Stimulated activated naive CD8-positive, alpha-beta T cell treated with anti-CD3 and anti-CD28 coated beads, Interleukin-15, Interleukin-2, amounts not matched to agents 100 ng/mL and 50 ng/mL, for 24 hours (primary cell): ENCODE measurements around the gene GBP1.
"Not testable (repeated sequence)": the region's sequence is repeated elsewhere in the genome, so short reads cannot be mapped to it uniquely, and the experiment has no call there.

Experiments
- H3K27ac Mint-ChIP-seq: one replicate; pipeline ENCODE4 v1.8.0; 2021; ENCODE audit warnings: mild to moderate bottlenecking, mixed read lengths
- H3K27me3 Mint-ChIP-seq: one replicate; pipeline ENCODE4 v1.8.0; 2021; ENCODE audit warnings: mixed read lengths
- H3K36me3 Mint-ChIP-seq: one replicate; pipeline ENCODE4 v1.8.0; 2021; ENCODE audit warnings: low read depth, mixed read lengths
- H3K4me1 Mint-ChIP-seq: one replicate; pipeline ENCODE4 v1.8.0; 2021; ENCODE audit warnings: low read depth, mixed read lengths
- H3K4me3 Mint-ChIP-seq: one replicate; pipeline ENCODE4 v1.8.0; 2021; ENCODE audit warnings: mild to moderate bottlenecking, mixed read lengths
- H3K9me3 Mint-ChIP-seq: one replicate; pipeline ENCODE4 v1.8.0; 2021; ENCODE audit warnings: mixed read lengths

Gene GBP1, protein sequence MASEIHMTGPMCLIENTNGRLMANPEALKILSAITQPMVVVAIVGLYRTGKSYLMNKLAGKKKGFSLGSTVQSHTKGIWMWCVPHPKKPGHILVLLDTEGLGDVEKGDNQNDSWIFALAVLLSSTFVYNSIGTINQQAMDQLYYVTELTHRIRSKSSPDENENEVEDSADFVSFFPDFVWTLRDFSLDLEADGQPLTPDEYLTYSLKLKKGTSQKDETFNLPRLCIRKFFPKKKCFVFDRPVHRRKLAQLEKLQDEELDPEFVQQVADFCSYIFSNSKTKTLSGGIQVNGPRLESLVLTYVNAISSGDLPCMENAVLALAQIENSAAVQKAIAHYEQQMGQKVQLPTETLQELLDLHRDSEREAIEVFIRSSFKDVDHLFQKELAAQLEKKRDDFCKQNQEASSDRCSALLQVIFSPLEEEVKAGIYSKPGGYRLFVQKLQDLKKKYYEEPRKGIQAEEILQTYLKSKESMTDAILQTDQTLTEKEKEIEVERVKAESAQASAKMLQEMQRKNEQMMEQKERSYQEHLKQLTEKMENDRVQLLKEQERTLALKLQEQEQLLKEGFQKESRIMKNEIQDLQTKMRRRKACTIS

DNA sequence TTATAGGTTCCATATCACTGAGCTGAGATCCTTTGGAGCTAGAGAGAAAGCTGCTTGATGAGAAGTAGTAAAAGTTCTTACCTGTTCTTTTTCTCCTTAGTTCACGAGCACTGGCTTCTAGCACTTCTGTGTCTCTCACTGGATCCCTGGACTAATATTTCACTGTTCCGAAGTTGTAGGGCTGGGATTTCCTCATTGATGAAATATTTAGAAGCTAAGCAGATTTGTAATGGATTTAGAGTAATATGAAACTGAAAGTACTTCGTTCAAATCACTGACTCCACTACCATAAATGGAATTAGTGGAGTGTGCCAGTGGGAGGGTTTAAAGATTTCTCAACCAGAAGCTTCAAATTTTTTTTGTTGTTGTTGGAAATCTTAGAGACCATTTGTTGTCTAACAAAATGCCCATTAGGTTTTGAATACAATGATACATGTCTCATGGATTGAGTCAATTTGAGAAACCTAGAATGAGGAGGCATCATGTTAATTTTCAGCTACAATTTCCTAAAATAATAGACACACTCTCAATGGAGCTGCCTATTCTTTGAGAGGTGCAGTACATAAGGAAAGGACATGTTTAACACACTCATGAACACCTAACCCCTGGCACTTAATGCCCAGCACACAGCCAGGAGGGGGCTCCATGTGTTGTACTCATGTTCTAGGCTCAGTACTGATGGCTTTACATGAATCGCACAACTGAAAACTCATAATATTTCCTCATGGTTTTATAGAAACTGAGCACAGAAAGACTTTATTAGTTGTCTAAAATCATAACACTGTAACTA lies at the start of gene GBP1:
GBP1 (minus strand) TSS at position 130 of the 790 bp plus-strand sequence. CDS start 1,974 bp downstream, outside the sequence.
- H3K9me3 Mint-ChIP-seq: no peaks in the 10 kb centered on the region
- H3K27me3 Mint-ChIP-seq: no peaks in the 10 kb centered on the region
- H3K4me1 Mint-ChIP-seq: peaks cover 69% of the 10 kb centered on the region
- H3K4me3 Mint-ChIP-seq: peak within 1 kb of the TSS; percentile 93
- peak within 1 kb of the TSS; percentile 91 for H3K27ac Mint-ChIP-seq
- peaks cover 32% of the 10 kb centered on the region for H3K36me3 Mint-ChIP-seq

DNA sequence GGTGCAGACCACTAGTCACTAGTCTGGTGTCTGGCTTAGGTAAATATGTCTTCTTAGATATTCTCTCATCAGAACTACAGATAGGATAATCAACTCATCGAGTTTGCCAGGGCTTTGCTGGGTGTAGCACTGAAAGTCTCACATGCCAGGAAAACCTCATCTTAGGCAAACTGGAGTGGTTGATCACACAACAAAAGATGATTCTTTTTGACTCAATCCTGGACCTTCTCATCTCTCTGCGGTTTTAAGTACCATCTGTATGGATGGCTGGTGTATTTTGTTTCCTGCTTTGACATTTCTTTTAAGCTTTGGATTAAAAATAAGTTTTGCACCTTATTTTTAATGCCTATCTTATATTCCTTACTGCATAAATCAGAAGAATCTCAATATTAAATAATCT lies 49.7 kb upstream of the GBP1 start:
- Mint-ChIP-seq H3K27ac (no peak overlapping the region), H3K27me3 (no peaks in the 10 kb centered on the region), H3K4me3 (no peak overlapping the region), H3K4me1 (peaks cover 11% of the 10 kb centered on the region), H3K36me3 (peaks cover 57% of the 10 kb centered on the region), H3K9me3 (no peaks in the 10 kb centered on the region)

DNA sequence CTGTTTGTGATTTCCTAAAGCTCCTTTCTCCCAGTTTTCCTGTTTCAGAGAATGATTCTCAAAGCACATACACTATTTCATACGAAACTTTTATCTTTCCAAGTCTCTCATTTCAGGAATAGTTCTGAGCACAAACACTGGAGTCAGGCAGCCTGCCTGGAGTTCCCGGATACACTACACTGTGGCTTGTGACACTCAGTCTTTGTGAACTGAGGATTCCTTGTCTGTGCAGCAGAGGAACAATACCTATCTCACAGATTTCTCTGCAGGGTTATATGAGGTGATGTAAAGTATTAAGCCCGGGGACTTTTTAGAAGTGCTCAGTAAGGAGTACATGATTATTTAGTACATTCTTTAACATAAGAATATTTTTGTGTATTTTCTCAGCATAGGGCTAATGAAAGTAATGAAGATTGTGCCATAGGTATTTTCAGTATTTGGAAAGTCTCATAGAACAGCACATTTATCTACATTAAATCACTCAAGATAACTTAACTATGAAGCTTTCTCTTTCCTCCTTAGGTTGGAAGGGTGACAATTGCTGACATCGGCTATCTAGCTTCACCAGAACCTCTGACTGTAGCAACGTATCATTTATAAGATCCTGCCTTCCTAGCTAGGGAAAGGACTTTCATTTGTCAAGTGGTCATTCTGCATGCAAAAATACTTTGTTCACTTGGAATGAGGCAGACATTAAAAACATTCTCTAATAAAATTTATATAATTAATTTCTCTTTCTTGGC lies 48.0 kb upstream of the GBP1 start:
- Mint-ChIP-seq H3K36me3 (peaks cover 72% of the 10 kb centered on the region), H3K27me3 (no peaks in the 10 kb centered on the region), H3K4me3 (no peak overlapping the region), H3K9me3 (no peaks in the 10 kb centered on the region), H3K4me1 (peaks cover 11% of the 10 kb centered on the region), H3K27ac (no peak overlapping the region)

DNA sequence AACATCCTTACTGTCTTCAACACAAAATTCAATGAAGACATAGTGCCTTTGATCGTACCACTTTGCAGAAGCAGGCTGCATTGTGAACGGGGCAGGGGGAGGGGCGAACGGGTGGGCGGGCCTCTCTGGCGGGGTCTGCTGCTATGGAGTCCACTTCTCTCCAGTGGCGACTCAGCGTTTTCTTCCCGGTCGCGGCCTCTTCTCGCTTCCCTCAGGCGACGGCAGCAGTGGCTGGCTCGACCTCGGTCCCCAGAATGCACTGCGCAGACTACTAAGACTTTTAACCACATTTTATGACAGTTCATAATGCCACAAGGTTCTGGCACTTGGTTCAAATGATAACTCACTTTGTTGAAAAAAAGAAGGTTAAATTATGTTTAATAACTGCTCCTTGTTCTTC lies 39.7 kb upstream of the GBP1 start:
- H3K27ac Mint-ChIP-seq: no peak overlapping the region
- H3K4me1 Mint-ChIP-seq: peaks cover 7% of the 10 kb centered on the region
- H3K9me3 Mint-ChIP-seq: peaks cover 11% of the 10 kb centered on the region
- H3K36me3 Mint-ChIP-seq: peaks cover 63% of the 10 kb centered on the region
- no peaks in the 10 kb centered on the region for H3K27me3 Mint-ChIP-seq
- no peak overlapping the region for H3K4me3 Mint-ChIP-seq

DNA sequence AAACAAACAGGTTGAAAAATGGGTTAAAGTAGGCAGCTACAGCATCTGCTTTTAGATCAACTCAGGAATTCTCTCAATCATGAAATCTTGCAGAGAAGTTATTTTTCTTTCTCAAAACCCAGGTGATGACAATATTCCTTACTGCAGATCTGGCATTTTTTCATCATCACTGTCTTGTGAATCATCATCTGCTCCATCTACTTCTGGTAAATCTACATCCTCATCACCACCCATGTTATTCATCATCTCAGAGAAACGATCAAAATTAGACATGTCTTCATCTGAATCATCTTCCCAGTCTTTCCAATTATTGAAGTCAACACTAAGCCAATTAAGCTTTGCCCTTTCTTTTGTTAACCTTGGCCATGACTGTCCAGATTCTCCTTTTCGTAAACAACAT lies 39.1 kb upstream of the GBP1 start:
- H3K36me3 Mint-ChIP-seq: peaks cover 58% of the 10 kb centered on the region
- no peak overlapping the region for H3K27ac Mint-ChIP-seq
- no peak overlapping the region for H3K4me3 Mint-ChIP-seq

DNA sequence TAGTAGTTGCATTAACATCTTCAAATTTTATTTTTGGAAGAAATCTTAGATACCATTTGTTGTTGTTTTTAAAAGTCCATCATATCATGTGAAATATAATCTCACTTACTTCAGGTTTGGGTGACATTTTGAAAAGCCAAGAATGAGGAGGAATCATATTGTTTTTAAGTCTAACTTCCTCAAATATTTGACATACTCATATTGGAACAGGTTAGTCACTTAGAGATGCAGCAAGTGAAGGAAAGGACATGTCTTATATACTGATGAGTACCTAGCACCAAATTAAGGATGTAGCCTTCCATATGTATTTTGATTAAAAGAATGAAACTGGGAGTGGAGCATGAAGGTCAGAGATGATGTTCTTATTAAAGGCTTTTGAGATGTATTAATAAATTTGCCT lies 37.0 kb upstream of the GBP1 start:
- Mint-ChIP-seq H3K27ac (no peak overlapping the region), H3K27me3 (no peaks in the 10 kb centered on the region), H3K4me3 (no peak overlapping the region), H3K4me1 (peaks cover 7% of the 10 kb centered on the region), H3K9me3 (peaks cover 16% of the 10 kb centered on the region), H3K36me3 (peaks cover 38% of the 10 kb centered on the region)

More for the DNA sequence above, 39.1 kb upstream of the GBP1 start:
- H3K4me1 Mint-ChIP-seq: peaks cover 7% of the 10 kb centered on the region
- no peaks in the 10 kb centered on the region for H3K27me3 Mint-ChIP-seq
- peaks cover 11% of the 10 kb centered on the region for H3K9me3 Mint-ChIP-seq

DNA sequence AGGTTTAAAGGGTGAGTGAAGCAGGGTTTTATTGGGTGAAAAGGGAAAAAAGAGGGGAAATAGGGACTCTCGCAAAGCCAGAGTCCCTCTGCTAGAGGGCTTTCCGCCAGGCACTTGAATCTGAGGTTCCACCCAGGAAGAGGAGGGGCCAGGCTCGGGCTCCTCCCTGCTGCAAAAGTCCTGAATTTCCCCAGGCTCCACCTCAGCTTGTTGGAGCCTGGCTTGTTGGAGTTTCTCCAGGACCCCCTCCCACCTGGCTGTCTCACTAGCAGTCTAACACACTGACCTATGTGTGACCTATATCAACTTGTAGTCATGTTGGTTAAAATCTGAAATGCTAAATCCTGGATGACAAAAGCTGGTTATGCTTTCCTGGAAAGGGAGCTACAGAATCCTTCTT lies 35.4 kb upstream of the GBP1 start:
- H3K4me3 Mint-ChIP-seq: no peak overlapping the region
- H3K27ac Mint-ChIP-seq: no peak overlapping the region
- H3K36me3 Mint-ChIP-seq: peaks cover 26% of the 10 kb centered on the region
- H3K9me3 Mint-ChIP-seq: peaks cover 22% of the 10 kb centered on the region
- H3K4me1 Mint-ChIP-seq: peaks cover 7% of the 10 kb centered on the region
- H3K27me3 Mint-ChIP-seq: no peaks in the 10 kb centered on the region

DNA sequence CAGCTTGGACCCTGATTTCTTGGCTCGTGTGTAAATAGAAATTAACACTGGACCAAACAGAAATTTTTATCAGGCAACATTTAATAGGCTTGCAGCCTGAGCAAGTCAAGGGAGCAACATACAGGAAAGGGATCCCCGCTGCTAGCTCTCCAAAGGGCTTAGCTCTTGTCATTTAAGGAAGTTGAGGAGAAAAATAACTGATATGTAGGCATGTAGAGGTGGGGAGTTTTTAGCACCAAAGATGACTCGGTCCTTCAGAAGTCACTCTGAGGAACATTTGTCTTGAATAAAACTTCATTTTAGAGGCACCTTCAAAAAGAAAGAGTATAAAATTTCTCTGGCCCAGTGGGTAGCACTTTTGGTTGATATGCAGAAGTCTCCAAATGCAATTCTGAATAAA lies 33.8 kb upstream of the GBP1 start:
- Mint-ChIP-seq H3K36me3 (peaks cover 10% of the 10 kb centered on the region), H3K27me3 (no peaks in the 10 kb centered on the region), H3K9me3 (peaks cover 17% of the 10 kb centered on the region), H3K4me1 (peaks cover under 1% of the 10 kb centered on the region), H3K4me3 (no peak overlapping the region), H3K27ac (no peak overlapping the region)

DNA sequence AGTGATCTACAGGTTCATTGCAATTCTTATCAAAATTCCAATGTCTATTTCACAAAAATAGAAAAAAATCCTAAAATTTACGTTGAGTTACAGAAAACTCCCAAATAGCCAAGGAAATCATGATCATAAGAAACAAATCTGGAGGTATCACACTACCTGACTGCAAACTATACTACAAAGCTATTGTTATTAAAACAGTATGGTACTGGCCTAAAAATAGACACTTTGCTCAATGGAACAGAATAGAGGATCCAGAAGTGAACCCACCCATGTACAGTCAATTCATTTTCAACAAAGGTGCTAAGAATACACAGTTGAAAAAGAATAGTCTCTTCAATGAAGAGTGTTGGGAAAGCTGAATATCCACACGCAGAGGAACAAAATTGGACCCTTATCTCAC lies 30.7 kb upstream of the GBP1 start:
- H3K4me1 Mint-ChIP-seq: no peaks in the 10 kb centered on the region
- no peak overlapping the region for H3K4me3 Mint-ChIP-seq
- H3K9me3 Mint-ChIP-seq: peaks cover 17% of the 10 kb centered on the region
- H3K27ac Mint-ChIP-seq: no peak overlapping the region
- H3K36me3 Mint-ChIP-seq: peaks cover 4% of the 10 kb centered on the region
- H3K27me3 Mint-ChIP-seq: no peaks in the 10 kb centered on the region

DNA sequence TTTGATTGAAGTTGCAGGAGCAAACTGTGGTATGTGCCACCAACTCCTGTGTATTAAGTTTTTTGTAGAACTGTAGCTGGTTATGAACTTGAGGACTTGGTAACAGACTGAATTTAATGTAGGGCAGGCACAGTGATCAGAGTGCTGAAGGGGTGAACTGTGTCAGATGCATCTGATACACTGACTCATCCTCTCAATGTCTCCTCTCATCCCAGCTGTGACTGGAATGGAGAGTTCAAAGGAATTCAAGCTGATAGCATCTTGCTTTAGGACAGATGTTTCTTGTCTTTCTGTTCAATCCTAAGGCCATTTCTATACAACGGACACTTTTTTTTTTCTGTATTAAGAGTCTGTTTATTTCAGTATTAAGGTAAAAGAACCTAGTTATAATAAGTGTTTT lies 25.0 kb upstream of the GBP1 start:
- H3K4me1 Mint-ChIP-seq: no peaks in the 10 kb centered on the region
- no peaks in the 10 kb centered on the region for H3K9me3 Mint-ChIP-seq
- H3K4me3 Mint-ChIP-seq: no peak overlapping the region
- H3K27ac Mint-ChIP-seq: no peak overlapping the region
- H3K27me3 Mint-ChIP-seq: no peaks in the 10 kb centered on the region
- no peaks in the 10 kb centered on the region for H3K36me3 Mint-ChIP-seq

DNA sequence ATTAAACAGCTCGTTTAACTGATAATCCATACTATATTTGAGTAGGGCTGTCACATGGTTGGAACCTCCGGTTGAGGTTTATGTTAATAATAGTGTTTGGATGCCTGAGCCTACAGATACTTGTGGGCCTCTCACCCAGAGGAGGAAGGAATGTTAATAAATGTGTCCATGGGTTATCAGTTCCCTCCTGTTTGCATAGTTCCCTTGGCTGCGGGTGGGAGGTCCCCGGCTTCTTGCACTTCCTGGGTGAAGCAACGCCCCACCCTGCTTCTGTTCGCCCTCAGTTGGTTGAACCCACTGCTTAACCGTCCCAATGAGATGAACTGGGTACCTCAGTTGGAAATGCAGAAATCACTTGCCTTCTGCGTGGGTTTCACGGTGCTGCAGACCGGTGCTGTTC lies 23.6 kb upstream of the GBP1 start:
- Mint-ChIP-seq H3K9me3 (no peaks in the 10 kb centered on the region), H3K27ac (no peak overlapping the region), H3K27me3 (no peaks in the 10 kb centered on the region), H3K36me3 (no peaks in the 10 kb centered on the region), H3K4me1 (no peaks in the 10 kb centered on the region), H3K4me3 (no peak overlapping the region)

DNA sequence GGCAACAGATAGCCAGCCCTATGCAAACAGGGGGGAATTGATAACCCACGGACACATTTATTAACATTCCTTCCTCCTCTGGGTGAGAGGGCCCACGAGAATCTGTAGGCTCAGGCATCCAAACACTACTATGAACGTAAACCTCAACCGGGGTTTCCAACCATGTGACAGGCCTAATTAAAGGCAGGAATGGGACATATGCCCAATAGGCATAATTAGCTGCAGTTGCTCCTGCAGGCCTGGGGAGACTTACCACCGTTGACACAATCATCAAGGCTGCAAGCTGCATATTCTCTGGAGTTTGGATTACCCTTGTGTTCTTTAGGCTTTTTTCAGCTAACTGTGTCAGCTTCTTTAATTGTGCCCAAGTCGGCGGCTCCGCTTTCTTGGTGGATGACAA lies 22.2 kb upstream of the GBP1 start:
- Mint-ChIP-seq H3K4me3 (no peak overlapping the region), H3K9me3 (no peaks in the 10 kb centered on the region), H3K27ac (no peak overlapping the region), H3K4me1 (peaks cover under 1% of the 10 kb centered on the region), H3K36me3 (no peaks in the 10 kb centered on the region), H3K27me3 (no peaks in the 10 kb centered on the region)

DNA sequence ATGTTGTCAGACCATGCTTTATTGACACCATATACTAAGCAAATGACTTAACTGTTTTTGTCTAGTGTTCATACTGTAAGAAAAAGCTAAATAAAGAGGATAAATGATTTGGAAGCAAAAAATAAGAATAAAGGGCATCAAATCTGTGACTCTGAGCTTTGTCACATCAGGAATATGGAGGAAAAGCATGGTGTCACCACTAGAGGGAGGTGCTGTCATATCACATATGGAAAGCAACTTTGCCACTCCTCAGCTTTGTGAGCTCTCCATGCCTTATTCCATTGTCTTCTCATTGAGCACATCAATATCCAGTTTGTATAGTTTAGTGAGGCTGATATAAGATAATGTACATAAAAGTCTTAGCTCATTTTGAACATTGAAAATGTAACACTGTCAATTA lies 20.8 kb upstream of the GBP1 start:
- no peak overlapping the region for H3K4me3 Mint-ChIP-seq
- no peaks in the 10 kb centered on the region for H3K27me3 Mint-ChIP-seq
- peaks cover 4% of the 10 kb centered on the region for H3K4me1 Mint-ChIP-seq
- no peak overlapping the region for H3K27ac Mint-ChIP-seq
- no peaks in the 10 kb centered on the region for H3K9me3 Mint-ChIP-seq
- no peaks in the 10 kb centered on the region for H3K36me3 Mint-ChIP-seq

DNA sequence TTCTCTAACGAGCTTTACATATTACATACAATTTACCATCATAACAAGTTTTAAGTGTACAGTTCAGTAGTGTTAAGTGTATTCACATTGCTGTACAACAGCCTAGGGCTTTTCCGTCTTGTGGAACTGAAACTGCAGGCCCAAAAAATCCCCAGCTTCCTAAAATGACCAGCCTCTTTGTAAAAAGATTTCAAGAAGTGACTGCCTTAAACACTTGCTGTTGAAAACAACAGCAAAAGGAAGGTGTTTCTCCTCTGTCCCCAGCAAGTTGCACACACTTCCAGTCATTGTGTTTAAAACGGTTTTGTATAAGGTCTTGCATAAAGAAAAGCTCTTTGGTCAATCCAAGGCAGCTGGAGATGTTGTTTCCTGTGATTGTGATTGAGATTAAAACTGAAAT lies 16.0 kb upstream of the GBP1 start:
- Mint-ChIP-seq H3K9me3 (peaks cover 14% of the 10 kb centered on the region), H3K36me3 (peaks cover 5% of the 10 kb centered on the region), H3K27ac (no peak overlapping the region), H3K27me3 (no peaks in the 10 kb centered on the region), H3K4me3 (no peak overlapping the region), H3K4me1 (peaks cover 4% of the 10 kb centered on the region)

DNA sequence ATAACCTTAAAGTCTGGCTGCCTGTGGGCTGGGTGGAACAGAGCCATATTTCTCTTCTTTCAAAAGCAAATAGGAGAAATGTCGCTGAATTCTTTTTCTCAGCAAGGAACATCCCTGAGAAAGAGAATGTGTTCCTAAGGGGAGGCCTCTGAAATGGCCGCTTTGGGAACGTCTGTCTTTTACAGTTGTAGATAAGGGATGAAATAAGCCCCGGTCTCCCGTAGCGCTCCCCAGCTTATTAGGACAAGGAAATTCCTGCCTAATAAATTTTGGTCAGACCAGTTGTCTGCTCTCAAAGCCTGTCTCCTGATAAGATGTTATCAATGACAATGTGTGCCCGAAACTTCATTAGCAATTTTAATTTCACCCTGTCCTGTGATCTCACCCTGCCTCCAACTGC lies 15.1 kb upstream of the GBP1 start:
- Mint-ChIP-seq H3K9me3 (peaks cover 14% of the 10 kb centered on the region), H3K27ac (peak overlapping the region; percentile 41)
- H3K4me3 Mint-ChIP-seq, H3K4me1 Mint-ChIP-seq, H3K36me3 Mint-ChIP-seq, H3K27me3 Mint-ChIP-seq: not testable (repeated sequence)
